Pancreas (tissue), 10 donors: ENCODE results near the gene MYH6. TPM values are rescaled to one million over a fixed set of nuclear protein-coding genes. Genes with fewer than 3 reads are reported as not detected.

Experiments used
- ATAC-seq, 4 donors: fragments of 200-7000 bp; cut with Tn5 transposase; one replicate each; pipeline versions ENCODE4 v1.8.0 to v1.9.1; 2020; ENCODE audit warnings: mild to moderate bottlenecking in 4 of 4, moderate library complexity in 4 of 4
- DNase-seq, 6 donors: peaks; one replicate each; pipeline ENCODE4 v3.0.0-alpha.2; 2020
- FAIRE-seq: peaks from 2 replicates; lab custom pipeline; 2012; peaks lifted over from hg19 to GRCh38; lab: Jason Lieb, UNC
- H3K27ac ChIP-seq, 4 donors: fragments of 200-600 bp; sonication (generic); 1 replicate in 3 of 4; 2 replicates in 1 of 4; pipeline versions ENCODE4 v1.5.0 to v1.8.0; 2020
- H3K27me3 ChIP-seq, 4 donors: fragments of 200-600 bp; one replicate each; pipeline ENCODE4 v1.8.0; 2021
- H3K36me3 ChIP-seq, 3 donors: fragments of 200-600 bp; sonication (generic) in 1 of 3; one replicate each; pipeline versions ENCODE4 v1.5.0 to v1.8.0; 2020 to 2021
- H3K4me1 ChIP-seq, 3 donors: fragments of 200-600 bp; one replicate each; pipeline ENCODE4 v1.8.0; 2021
- H3K4me3 ChIP-seq, 4 donors: fragments of 200-600 bp; sonication (generic) in 2 of 4; one replicate each; pipeline versions ENCODE4 v1.5.0 to v1.8.0; 2020 to 2021
- H3K9me3 ChIP-seq, 4 donors: fragments of 200-600 bp; one replicate each; pipeline ENCODE4 v1.8.0; 2021
- WGBS, 2 donors: extraction: QIAGEN DNeasy Blood & Tissue Kit; methylation state at CpG; one replicate each; pipeline ENCODE4 v1.1.7; 2013; 5-methylcytosine and 5-hydroxymethylcytosine counted together
- intact Hi-C, 3 donors: fragments of 100-400 bp; cut with DNase I; formaldehyde crosslinking; loops; one replicate each; pipeline versions ENCODE4 v1.11.1 to v1.14.2; 2022
- polyA plus RNA-seq, 2 donors: library from polyadenylated mRNA; stranded (reverse); fragments of 200-250 nt; gene quantifications; one replicate each; pipeline ENCODE4 v1.2.3, GENCODE V29; 2013
- total RNA-seq, 6 donors: library from RNA; stranded (reverse); fragmentation: NEBNext Ultra II Directional in 4 of 6; extraction: Animal tissue kit (Norgen Biotek cat#: 25700) in 4 of 6; gene quantifications; one replicate each; pipeline versions ENCODE4 v1.2.1 to v1.2.4, GENCODE V29; 2021 to 2023
- TF ChIP-seq, protein P1 (sequence below), 4 donors: fragments of 200-600 bp; sonication (generic) in 3 of 4; IDR thresholded peaks; one replicate each; pipeline versions ENCODE4 v1.5.0 to v1.8.0; 2021; ENCODE audit warnings: antibody characterized with exemption in 4 of 4
- donor health status: healthy with polysubstance abuse.
- donor health status: DM: no; HTN: no; CAD: no; lungs with moderate emphysema.
- donor health status: DM: no; HTN: no; CAD: no.
- donor health status: control.
- donor health status: control.
- donor health status: Bipolar disorder and iron deficiency.
- donor health status: DM: yes; HTN: yes; CAD: no.
- donor health status: DM: no; HTN: no; CAD: no.
- donor health status: DM: no; HTN: no; CAD: no.
- donor health status: DM: yes; HTN: yes; CAD: no.

MYH6 gene
- total and polyA plus RNA-seq, 8 donors = 0.03 to 0.72 (median 0.11) TPM; not detected in 2

DNA sequence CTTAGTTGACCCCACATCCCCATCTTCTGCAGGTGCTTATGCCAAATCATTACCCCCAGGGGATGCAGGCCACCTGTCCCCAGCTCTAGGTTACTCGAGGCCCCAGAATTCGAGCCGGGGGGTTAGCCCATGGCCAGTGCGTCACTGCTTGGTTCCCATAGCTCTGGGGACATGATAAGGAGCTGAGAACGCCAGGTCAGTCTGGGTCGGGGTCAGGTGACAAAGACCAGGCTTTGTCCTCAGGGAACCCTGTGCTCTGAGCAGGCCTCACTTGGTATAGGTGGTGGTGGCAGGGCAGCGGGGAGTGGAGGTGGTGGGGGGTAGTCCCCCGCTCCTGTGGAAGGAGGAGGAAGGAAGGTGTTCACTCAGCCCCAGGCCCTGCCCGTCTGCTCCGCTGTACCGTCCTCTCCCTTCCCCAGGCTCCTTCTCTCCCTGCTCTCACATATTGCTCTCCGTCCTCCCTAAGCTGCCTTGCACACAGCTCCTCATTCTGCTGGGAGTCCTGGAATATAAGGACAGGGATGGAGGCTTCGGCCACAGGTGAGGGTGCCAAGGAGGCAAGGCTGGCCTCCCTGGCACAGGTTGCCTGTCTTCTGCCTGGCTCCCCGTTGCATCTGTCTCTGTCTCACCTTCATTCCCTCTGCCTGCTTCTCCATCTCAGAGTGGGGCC is 2.0 kb upstream of the MYH6 start:
- ATAC-seq = no peak
- 71 to 78% methylated on average over 13 to 14 of the region's 14 CpGs for WGBS, 2 donors
- H3K36me3 ChIP-seq = no peaks in the 10 kb centered on the region
- no peaks in the 10 kb centered on the region for H3K27me3 ChIP-seq
- DNase-seq = no peak
- no peak overlapping the region for H3K27ac ChIP-seq
- H3K9me3 ChIP-seq = no peaks in the 10 kb centered on the region
- intact Hi-C loops = no loop called here
- TF ChIP-seq, protein P1, sequence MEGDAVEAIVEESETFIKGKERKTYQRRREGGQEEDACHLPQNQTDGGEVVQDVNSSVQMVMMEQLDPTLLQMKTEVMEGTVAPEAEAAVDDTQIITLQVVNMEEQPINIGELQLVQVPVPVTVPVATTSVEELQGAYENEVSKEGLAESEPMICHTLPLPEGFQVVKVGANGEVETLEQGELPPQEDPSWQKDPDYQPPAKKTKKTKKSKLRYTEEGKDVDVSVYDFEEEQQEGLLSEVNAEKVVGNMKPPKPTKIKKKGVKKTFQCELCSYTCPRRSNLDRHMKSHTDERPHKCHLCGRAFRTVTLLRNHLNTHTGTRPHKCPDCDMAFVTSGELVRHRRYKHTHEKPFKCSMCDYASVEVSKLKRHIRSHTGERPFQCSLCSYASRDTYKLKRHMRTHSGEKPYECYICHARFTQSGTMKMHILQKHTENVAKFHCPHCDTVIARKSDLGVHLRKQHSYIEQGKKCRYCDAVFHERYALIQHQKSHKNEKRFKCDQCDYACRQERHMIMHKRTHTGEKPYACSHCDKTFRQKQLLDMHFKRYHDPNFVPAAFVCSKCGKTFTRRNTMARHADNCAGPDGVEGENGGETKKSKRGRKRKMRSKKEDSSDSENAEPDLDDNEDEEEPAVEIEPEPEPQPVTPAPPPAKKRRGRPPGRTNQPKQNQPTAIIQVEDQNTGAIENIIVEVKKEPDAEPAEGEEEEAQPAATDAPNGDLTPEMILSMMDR (IDR thresholded peaks at IDR 0.05) = no peak
- FAIRE-seq = no peak
- no peak overlapping the region for H3K4me3 ChIP-seq
- peaks cover 0 to 2% (median 0%) of the 10 kb centered on the region in 3 donors for H3K4me1 ChIP-seq

DNA sequence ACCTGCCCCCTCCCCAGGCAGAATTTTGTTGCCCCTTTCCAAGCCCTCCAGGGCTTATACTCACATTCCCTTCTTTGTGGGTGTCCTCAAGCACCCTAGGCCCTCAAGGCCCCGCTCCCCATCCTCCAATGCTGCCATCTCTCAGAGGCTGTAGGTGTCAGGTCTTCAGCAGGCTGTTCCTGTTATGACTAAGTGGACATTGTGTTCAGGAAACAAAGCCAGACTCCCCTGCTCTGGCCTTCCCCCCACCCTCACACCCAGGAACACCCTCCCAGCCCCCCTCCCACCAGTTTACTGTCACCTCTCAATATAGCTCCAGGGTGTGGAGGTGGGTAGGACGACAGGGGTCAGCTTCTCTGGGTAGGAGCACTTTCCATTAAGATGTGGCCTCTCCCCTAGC is 1.4 kb upstream of the MYH6 start:
- intact Hi-C loops = no loop called here
- no peaks in the 10 kb centered on the region for H3K36me3 ChIP-seq
- FAIRE-seq (no peak), ATAC-seq (no peak), DNase-seq (no peak)
- H3K9me3 ChIP-seq = no peaks in the 10 kb centered on the region
- H3K4me1 ChIP-seq = no peaks in the 10 kb centered on the region
- TF ChIP-seq, protein P1 (IDR thresholded peaks at IDR 0.05) = no peak
- H3K4me3 ChIP-seq = no peak overlapping the region
- 74 to 87% methylated on average over 2 of the region's 2 CpGs for WGBS, 2 donors
- H3K27me3 ChIP-seq = no peaks in the 10 kb centered on the region
- no peak overlapping the region for H3K27ac ChIP-seq

GRCh38 chr14:23408307-23408630 is 196 bp upstream of the MYH6 start:
- WGBS, 2 donors = 54 to 55% methylated on average over 5 of the region's 5 CpGs
- no peaks in the 10 kb centered on the region for H3K36me3 ChIP-seq
- TF ChIP-seq, protein P1 (IDR thresholded peaks at IDR 0.05) = no peak
- no peak overlapping the region for H3K4me3 ChIP-seq
- H3K27me3 ChIP-seq = no peaks in the 10 kb centered on the region
- DNase-seq = no peak
- ATAC-seq = no peak
- FAIRE-seq = no peak
- no peaks in the 10 kb centered on the region for H3K9me3 ChIP-seq
- H3K27ac ChIP-seq = no peak overlapping the region
- intact Hi-C loops = no loop called here
- H3K4me1 ChIP-seq = no peaks in the 10 kb centered on the region

GRCh38 chr14:23406725-23407355 is 1.2 kb downstream of the MYH6 start:
- Histone ChIP-seq H3K27me3 (no peaks in the 10 kb centered on the region), H3K27ac (no peak overlapping the region), H3K9me3 (no peaks in the 10 kb centered on the region), H3K36me3 (no peaks in the 10 kb centered on the region), H3K4me3 (no peak overlapping the region), H3K4me1 (no peaks in the 10 kb centered on the region)
- DNase-seq (no peak), ATAC-seq (no peak), FAIRE-seq (no peak)
- intact Hi-C loops = no loop called here
- WGBS, 2 donors = 67 to 78% methylated on average over 15 of the region's 15 CpGs
- TF ChIP-seq, protein P1 (IDR thresholded peaks at IDR 0.05) = no peak

GRCh38 chr14:23406244-23406643 is 1.8 kb downstream of the MYH6 start:
- 57 to 61% methylated on average over 4 of the region's 4 CpGs for WGBS, 2 donors
- Histone ChIP-seq H3K4me1 (no peaks in the 10 kb centered on the region), H3K36me3 (no peaks in the 10 kb centered on the region), H3K9me3 (no peaks in the 10 kb centered on the region), H3K4me3 (no peak overlapping the region), H3K27ac (no peak overlapping the region), H3K27me3 (no peaks in the 10 kb centered on the region)
- intact Hi-C loops = no loop called here
- TF ChIP-seq, protein P1 (IDR thresholded peaks at IDR 0.05) = no peak
- ATAC-seq (no peak), DNase-seq (no peak), FAIRE-seq (no peak)
